Measurements from ENCODE around the gene DGKA.
"Not testable (repeated sequence)": the region's sequence is repeated elsewhere in the genome, so short reads cannot be mapped to it uniquely, and the experiment has no call there.

- not testable (repeated sequence) for TF ChIP-seq CTCF, POLR2A (IDR thresholded peaks at IDR 0.05)
Observed at GRCh38 chr12:55923648-55924047, 7.3 kb upstream of the DGKA start.
